GM12892 (cell line): ENCODE data around the gene ZNF473.

Source experiments
- POLR2A ChIP-seq: IDR thresholded peaks from 2 replicates; pipeline ENCODE4 v1.6.1; 2011; ENCODE audit warnings: low read depth, low read length, control low read depth
- POLR2AphosphoS5 ChIP-seq: IDR thresholded peaks from 2 replicates; pipeline ENCODE4 v1.6.1; 2011; ENCODE audit warnings: low read depth, low read length, control low read depth
- TAF1 ChIP-seq: IDR thresholded peaks from 2 replicates; pipeline ENCODE4 v1.6.1; 2011; ENCODE audit warnings: low read depth, mild to moderate bottlenecking, control low read depth, low read length, borderline replicate concordance

GRCh38 chr19:50030937-50031336, 5.1 kb downstream of the ZNF473 start:
- no peak for TF ChIP-seq POLR2A
- no peak for TF ChIP-seq TAF1
- no peak for TF ChIP-seq POLR2AphosphoS5
